Hepatocyte (in vitro differentiated cells): ENCODE measurements around the gene STUB1. TPM values are rescaled to one million over a fixed set of nuclear protein-coding genes. Genes with fewer than 3 reads are reported as not detected.

Experiments used
- DNase-seq: peaks from one replicate; pipeline ENCODE4 v3.0.0-alpha.2; 2016; ENCODE audit warnings: low spot score
- H2AFZ ChIP-seq: fragments of 200-600 bp; sonication (generic); 2 replicates; pipeline ENCODE4 v1.6.0; 2016; ENCODE audit warnings: antibody characterized with exemption, mild to moderate bottlenecking
- H3K27ac ChIP-seq: fragments of 200-600 bp; sonication (generic); 2 replicates; pipeline ENCODE4 v1.5.1; 2016; ENCODE audit warnings: mild to moderate bottlenecking
- H3K27me3 ChIP-seq: fragments of 200-600 bp; sonication (generic); 2 replicates; pipeline ENCODE4 v1.6.1; 2016
- H3K36me3 ChIP-seq: fragments of 200-600 bp; sonication (generic); replicated peaks from 2 replicates; pipeline ENCODE4 v1.5.1; 2016; ENCODE audit warnings: low read depth; ENCODE audit not compliant: insufficient read depth
- H3K4me1 ChIP-seq: fragments of 200-600 bp; sonication (generic); 2 replicates; pipeline ENCODE4 v1.5.1; 2016; ENCODE audit warnings: mild to moderate bottlenecking, moderate library complexity; ENCODE audit not compliant: insufficient read depth
- H3K4me2 ChIP-seq: fragments of 200-600 bp; sonication (generic); 2 replicates; pipeline ENCODE4 v1.6.0; 2016
- H3K4me3 ChIP-seq: fragments of 200-600 bp; sonication (generic); 2 replicates; pipeline ENCODE4 v1.5.1; 2016; ENCODE audit warnings: mild to moderate bottlenecking
- H3K79me2 ChIP-seq: fragments of 200-600 bp; sonication (generic); 2 replicates; pipeline ENCODE4 v1.6.0; 2017; ENCODE audit warnings: mild to moderate bottlenecking
- H3K9me2 ChIP-seq: fragments of 200-600 bp; sonication (generic); replicated peaks from 2 replicates; pipeline ENCODE4 v1.6.0; 2017; ENCODE audit warnings: mild to moderate bottlenecking; ENCODE audit not compliant: insufficient read depth
- H3K9me3 ChIP-seq: fragments of 200-600 bp; sonication (generic); 2 replicates; pipeline ENCODE4 v1.5.1; 2016; ENCODE audit warnings: low read depth, mild to moderate bottlenecking
- H4K20me1 ChIP-seq: fragments of 200-600 bp; sonication (generic); 2 replicates; pipeline ENCODE4 v1.6.0; 2016; ENCODE audit warnings: mild to moderate bottlenecking; ENCODE audit not compliant: insufficient read depth, poor library complexity, severe bottlenecking
- EZH2 ChIP-seq: fragments of 200-600 bp; sonication (generic); IDR thresholded peaks from 2 replicates; pipeline ENCODE4 v1.6.1; 2016; ENCODE audit warnings: antibody characterized with exemption, mild to moderate bottlenecking, borderline replicate concordance
- EZH2phosphoT487 ChIP-seq: fragments of 200-600 bp; sonication (generic); IDR thresholded peaks from one replicate; pipeline ENCODE4 v1.6.1; 2018; ENCODE audit warnings: antibody characterized with exemption, mild to moderate bottlenecking, low read depth, moderate library complexity; ENCODE audit not compliant: unreplicated experiment, severe bottlenecking
- WGBS: methylation state at CpG from one replicate; pipeline ENCODE4 v1.1.6; 2016; ENCODE audit warnings: low lambda C conversion rate; ENCODE audit errors: missing lambda C conversion rate; 5-methylcytosine and 5-hydroxymethylcytosine counted together
- polyA plus RNA-seq: library from polyadenylated mRNA; unstranded; fragments of >200 nt; fragmentation: Nextera tagmentation; extraction: Ambion mirVana; gene quantifications from 2 replicates; pipeline ENCODE4 v1.2.1, GENCODE V29; 2016
- total RNA-seq: library from RNA; depleted of rRNA; stranded (reverse); fragments of >200 nt; gene quantifications from 2 replicates; pipeline ENCODE4 v1.2.3, GENCODE V29; 2014
- TF ChIP-seq, protein P1 (sequence below): fragments of 200-600 bp; sonication (generic); IDR thresholded peaks from 2 replicates; pipeline ENCODE4 v1.5.1; 2016; ENCODE audit warnings: antibody characterized with exemption, mild to moderate bottlenecking; ENCODE audit not compliant: poor library complexity

Gene STUB1
- total and polyA plus RNA-seq, 2 experiments from 2014 or later: 116 to 249 TPM

DNA sequence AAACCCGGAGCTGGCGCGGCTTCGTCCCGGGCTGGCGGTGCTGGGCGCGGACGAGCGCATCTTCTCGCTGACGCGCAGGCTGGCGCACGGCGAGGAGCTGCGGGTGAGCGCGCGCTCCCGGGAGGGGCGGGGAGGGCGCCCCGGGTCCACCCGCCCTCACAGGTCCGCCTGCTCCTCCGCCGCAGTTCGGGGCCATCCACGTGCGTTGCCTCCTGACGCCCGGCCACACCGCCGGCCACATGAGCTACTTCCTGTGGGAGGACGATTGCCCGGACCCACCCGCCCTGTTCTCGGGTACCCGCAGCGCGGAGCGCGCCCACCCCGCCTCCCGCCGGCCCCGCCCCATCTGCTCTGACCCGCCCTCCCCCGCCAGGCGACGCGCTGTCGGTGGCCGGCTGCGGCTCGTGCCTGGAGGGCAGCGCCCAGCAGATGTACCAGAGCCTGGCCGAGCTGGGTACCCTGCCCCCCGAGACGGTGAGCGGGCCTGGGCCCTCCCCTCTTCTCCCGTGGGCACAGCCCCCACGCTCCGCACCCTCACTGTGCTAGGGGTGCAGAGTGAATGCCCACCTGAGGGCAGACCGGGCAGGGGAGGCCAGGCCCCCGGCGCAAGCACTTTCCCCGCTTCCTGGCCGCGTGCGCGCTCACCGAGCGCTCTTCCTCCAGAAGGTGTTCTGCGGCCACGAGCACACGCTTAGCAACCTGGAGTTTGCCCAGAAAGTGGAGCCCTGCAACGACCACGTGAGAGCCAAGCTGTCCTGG, 48.1 kb downstream of the STUB1 start:
- H3K9me2 ChIP-seq: no peaks in the 10 kb centered on the region
- H3K4me1 ChIP-seq: peaks cover 17% of the 10 kb centered on the region
- peak overlapping the region; percentile 99 for H3K4me2 ChIP-seq
- no peaks in the 10 kb centered on the region for H3K36me3 ChIP-seq
- H2AFZ ChIP-seq: peak overlapping the region; percentile 45
- no peak overlapping the region for H3K27ac ChIP-seq
- no peak for TF ChIP-seq EZH2
- H3K79me2 ChIP-seq: no peaks in the 10 kb centered on the region
- H3K9me3 ChIP-seq: no peaks in the 10 kb centered on the region
- H3K27me3 ChIP-seq: peaks cover 7% of the 10 kb centered on the region
- H4K20me1 ChIP-seq: no peaks in the 10 kb centered on the region
- WGBS: 2% methylated on average over 8 of the region's 80 CpGs
- H3K4me3 ChIP-seq: peak overlapping the region; percentile 38
- peak; percentile 85 for DNase-seq

DNA sequence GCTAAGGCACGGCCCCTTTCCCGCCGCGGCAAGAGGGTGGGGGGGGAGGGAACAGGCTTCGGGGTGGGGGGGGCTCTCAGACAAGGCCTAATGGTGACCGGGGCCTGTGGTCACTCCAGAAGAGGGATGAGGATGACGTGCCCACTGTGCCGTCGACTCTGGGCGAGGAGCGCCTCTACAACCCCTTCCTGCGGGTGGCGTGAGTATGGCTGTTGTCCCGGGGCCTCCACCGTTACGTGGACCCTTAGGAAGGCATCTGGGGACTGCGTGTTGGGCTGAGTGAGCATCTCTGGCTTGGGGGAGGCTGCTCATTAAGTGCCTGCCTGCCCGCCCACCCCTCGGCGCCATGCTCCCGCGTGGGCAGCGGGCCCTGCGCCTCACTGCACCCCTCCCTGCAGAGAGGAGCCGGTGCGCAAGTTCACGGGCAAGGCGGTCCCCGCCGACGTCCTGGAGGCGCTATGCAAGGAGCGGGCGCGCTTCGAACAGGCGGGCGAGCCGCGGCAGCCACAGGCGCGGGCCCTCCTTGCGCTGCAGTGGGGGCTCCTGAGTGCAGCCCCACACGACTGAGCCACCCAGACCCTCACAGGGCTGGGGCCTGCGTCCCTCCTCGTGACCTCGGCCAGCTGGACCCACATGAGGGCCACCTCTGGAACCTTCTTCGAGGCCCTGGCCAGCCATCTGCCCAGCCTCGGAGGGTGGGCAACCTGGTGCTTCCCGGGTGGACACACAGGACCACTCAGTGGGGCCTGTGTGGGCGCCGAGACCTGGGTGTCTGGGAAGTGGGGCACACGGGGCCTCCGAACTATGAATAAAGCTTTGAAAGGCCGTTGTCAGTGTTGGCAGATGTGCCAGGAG, 48.9 kb downstream of the STUB1 start:
- WGBS: 71% methylated on average over 47 of the region's 55 CpGs
- H3K36me3 ChIP-seq: no peaks in the 10 kb centered on the region
- no peak overlapping the region for H3K4me3 ChIP-seq
- no peak overlapping the region for H3K27ac ChIP-seq
- DNase-seq: no peak
- no peaks in the 10 kb centered on the region for H3K9me3 ChIP-seq
- H3K9me2 ChIP-seq: no peaks in the 10 kb centered on the region
- TF ChIP-seq EZH2 (no peak), EZH2phosphoT487 (no peak)
- TF ChIP-seq, protein P1, sequence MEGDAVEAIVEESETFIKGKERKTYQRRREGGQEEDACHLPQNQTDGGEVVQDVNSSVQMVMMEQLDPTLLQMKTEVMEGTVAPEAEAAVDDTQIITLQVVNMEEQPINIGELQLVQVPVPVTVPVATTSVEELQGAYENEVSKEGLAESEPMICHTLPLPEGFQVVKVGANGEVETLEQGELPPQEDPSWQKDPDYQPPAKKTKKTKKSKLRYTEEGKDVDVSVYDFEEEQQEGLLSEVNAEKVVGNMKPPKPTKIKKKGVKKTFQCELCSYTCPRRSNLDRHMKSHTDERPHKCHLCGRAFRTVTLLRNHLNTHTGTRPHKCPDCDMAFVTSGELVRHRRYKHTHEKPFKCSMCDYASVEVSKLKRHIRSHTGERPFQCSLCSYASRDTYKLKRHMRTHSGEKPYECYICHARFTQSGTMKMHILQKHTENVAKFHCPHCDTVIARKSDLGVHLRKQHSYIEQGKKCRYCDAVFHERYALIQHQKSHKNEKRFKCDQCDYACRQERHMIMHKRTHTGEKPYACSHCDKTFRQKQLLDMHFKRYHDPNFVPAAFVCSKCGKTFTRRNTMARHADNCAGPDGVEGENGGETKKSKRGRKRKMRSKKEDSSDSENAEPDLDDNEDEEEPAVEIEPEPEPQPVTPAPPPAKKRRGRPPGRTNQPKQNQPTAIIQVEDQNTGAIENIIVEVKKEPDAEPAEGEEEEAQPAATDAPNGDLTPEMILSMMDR: no peak
- H3K4me1 ChIP-seq: peaks cover 17% of the 10 kb centered on the region
- peak overlapping the region; percentile 99 for H3K4me2 ChIP-seq
- peaks cover 7% of the 10 kb centered on the region for H3K27me3 ChIP-seq
- H2AFZ ChIP-seq: no peak overlapping the region
- no peaks in the 10 kb centered on the region for H3K79me2 ChIP-seq
- H4K20me1 ChIP-seq: no peaks in the 10 kb centered on the region

DNA sequence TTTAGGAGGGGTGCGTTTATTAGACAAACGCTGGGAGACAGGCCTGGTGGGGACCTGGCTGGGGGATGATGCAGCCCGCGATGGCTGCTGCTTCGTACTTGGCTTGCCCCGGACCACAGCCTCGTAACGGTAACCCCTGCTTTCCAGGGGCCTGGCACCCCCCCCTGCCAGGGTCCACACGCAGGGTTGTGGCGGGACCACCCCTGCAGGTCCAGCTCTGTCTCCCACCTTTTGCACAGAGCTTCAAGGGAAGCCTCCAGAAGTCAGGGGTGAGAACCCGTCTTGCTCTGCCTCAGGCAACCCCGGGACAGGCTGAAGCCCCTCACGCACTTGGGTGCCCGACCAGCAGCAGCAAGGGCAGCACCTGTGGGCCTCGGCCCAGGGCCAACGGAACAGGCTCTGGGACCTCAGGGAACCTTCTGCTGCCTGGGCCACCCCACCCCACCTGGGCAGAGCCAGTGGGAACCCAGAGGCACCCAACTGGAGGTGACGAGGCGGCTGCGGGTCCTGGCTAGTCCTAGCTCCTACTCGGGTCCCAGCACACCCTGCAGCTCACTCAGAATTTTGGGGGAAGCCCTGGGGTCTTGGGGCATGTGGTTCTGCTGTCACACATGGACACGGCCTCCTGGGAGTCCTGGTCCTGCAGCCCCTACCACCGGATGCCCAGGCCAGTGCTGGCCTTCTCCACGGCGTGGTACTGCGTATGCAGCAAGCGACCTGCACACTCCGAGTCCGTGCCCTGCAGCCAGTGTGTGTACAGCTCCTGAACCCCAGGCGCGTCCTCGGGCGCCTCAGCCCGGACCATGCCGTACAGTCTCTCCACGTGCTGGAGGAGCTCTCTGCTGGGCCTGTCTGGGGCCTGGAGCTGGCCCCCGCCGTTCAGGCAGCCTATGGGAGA, 49.8 kb downstream of the STUB1 start:
- Histone ChIP-seq H3K4me3 (no peak overlapping the region), H3K36me3 (no peaks in the 10 kb centered on the region), H4K20me1 (no peaks in the 10 kb centered on the region), H3K9me3 (no peaks in the 10 kb centered on the region), H2AFZ (no peak overlapping the region), H3K9me2 (no peaks in the 10 kb centered on the region), H3K4me2 (no peak overlapping the region), H3K27ac (no peak overlapping the region), H3K4me1 (peaks cover 17% of the 10 kb centered on the region), H3K79me2 (no peaks in the 10 kb centered on the region), H3K27me3 (peaks cover 7% of the 10 kb centered on the region)
- TF ChIP-seq, protein P1: no peak
- WGBS: 95% methylated on average over 36 of the region's 37 CpGs
- no peak for DNase-seq
